Endothelial cell of umbilical vein (primary cell): ENCODE results near the gene PLA2G4B. TPM values are rescaled to one million over a fixed set of nuclear protein-coding genes. Genes with fewer than 3 reads are reported as not detected.

Source experiments
- BruUV-seq: library from RNA; stranded (reverse); fragments of 400-500 nt; replicated peaks from 2 replicates; lab custom pipeline; 2021; lab: Mats Ljungman, UMichigan
- CTCF ChIA-PET: fragments of 300-600, 350-600 bp; sonication (Branson Sonifier 250); formaldehyde crosslinking; loops from one replicate; lab custom pipeline; 2021; ENCODE audit warnings: antibody characterized with exemption, inconsistent platforms; lab: Charles Lee
- POLR2A ChIA-PET: fragments of 300-600, 350-600 bp; sonication (Branson Sonifier 250); formaldehyde crosslinking; loops from one replicate; lab custom pipeline; 2021; ENCODE audit warnings: antibody characterized with exemption, inconsistent platforms; lab: Charles Lee
- DNase-seq: peaks from one replicate; pipeline ENCODE4 v3.0.0-alpha.2; 2011; ENCODE audit warnings: low read depth, low spot score
- FAIRE-seq: peaks from 2 replicates; lab custom pipeline; 2011; peaks lifted over from hg19 to GRCh38; lab: Jason Lieb, UNC
- H2AFZ ChIP-seq: 2 replicates; pipeline ENCODE4 v1.6.0; 2012; ENCODE audit warnings: low read depth, low read length, control low read depth, inconsistent platforms
- H3K27ac ChIP-seq: 2 replicates; pipeline ENCODE4 v1.5.1; 2011; ENCODE audit warnings: low read depth, mild to moderate bottlenecking, control low read depth, low read length, moderate library complexity; ENCODE audit not compliant: insufficient read depth
- H3K27me3 ChIP-seq, 2 experiments: 2 replicates each; pipeline versions ENCODE4 v1.6.0 to v1.6.1; 2011; ENCODE audit warnings: low read length in 2 of 2, mixed read lengths in 1 of 2; ENCODE audit not compliant: control insufficient read depth in 2 of 2, insufficient read depth in 2 of 2
- H3K36me3 ChIP-seq, 2 experiments: 2 replicates in 1 of 2; 3 replicates in 1 of 2; pipeline ENCODE4 v1.5.1; 2011; ENCODE audit warnings: low read length in 2 of 2, mild to moderate bottlenecking in 1 of 2, moderate library complexity in 1 of 2; ENCODE audit not compliant: control insufficient read depth in 2 of 2, insufficient read depth in 2 of 2; ENCODE audit errors: extremely low read depth in 1 of 2
- H3K4me1 ChIP-seq: 3 replicates; pipeline ENCODE4 v1.5.1; 2011; ENCODE audit warnings: mild to moderate bottlenecking, low read length; ENCODE audit not compliant: control insufficient read depth, insufficient read depth; ENCODE audit errors: extremely low read depth
- H3K4me2 ChIP-seq: 2 replicates; pipeline ENCODE4 v1.6.1; 2011; ENCODE audit warnings: low read length, control low read depth, mixed read lengths; ENCODE audit not compliant: insufficient read depth
- H3K4me3 ChIP-seq, 3 experiments: fragments of 200-600 bp in 1 of 3; sonication (generic), shearing (Covaris generic) in 1 of 3; replicated peaks in 1 of 3; 2 replicates each; pipeline ENCODE4 v1.5.1; 2011 to 2016; ENCODE audit warnings: control low read depth in 3 of 3, low read length in 3 of 3, mild to moderate bottlenecking in 2 of 3, inconsistent platforms in 1 of 3, low read depth in 1 of 3, moderate library complexity in 1 of 3; ENCODE audit not compliant: insufficient read depth in 1 of 3
- H3K79me2 ChIP-seq: 2 replicates; pipeline ENCODE4 v1.6.0; 2012; ENCODE audit warnings: low read length, inconsistent platforms; ENCODE audit not compliant: control insufficient read depth, insufficient read depth
- H3K9ac ChIP-seq: replicated peaks from 2 replicates; pipeline ENCODE3; 2011; ENCODE audit warnings: low read length, control low read depth; ENCODE audit not compliant: insufficient read depth; ENCODE audit errors: extremely low read depth
- H3K9me1 ChIP-seq: replicated peaks from 3 replicates; pipeline ENCODE4 v1.6.0; 2011; ENCODE audit warnings: mild to moderate bottlenecking, low read length; ENCODE audit not compliant: control insufficient read depth, insufficient read depth; ENCODE audit errors: extremely low read depth
- H3K9me3 ChIP-seq: replicated peaks from 2 replicates; pipeline ENCODE4 v1.5.1; 2012; ENCODE audit warnings: low read length, inconsistent platforms; ENCODE audit not compliant: control insufficient read depth, insufficient read depth
- H4K20me1 ChIP-seq: replicated peaks from 2 replicates; pipeline ENCODE3; 2011; ENCODE audit warnings: mild to moderate bottlenecking, low read length; ENCODE audit not compliant: control insufficient read depth, insufficient read depth; ENCODE audit errors: extremely low read depth
- CTCF ChIP-seq, 2 donors: IDR thresholded peaks; 1 replicate in 1 of 2; 2 replicates in 1 of 2; pipeline ENCODE4 v1.5.1; 2011; ENCODE audit warnings: low read length in 2 of 2, mild to moderate bottlenecking in 2 of 2, moderate library complexity in 2 of 2, control low read depth in 1 of 2, inconsistent platforms in 1 of 2, low read depth in 1 of 2; ENCODE audit not compliant: insufficient read depth in 1 of 2; ENCODE audit errors: extremely low read depth in 1 of 2
- EZH2 ChIP-seq: IDR thresholded peaks from 2 replicates; pipeline ENCODE4 v1.6.1; 2012; ENCODE audit warnings: borderline replicate concordance, low read depth, mild to moderate bottlenecking, moderate library complexity, low read length, inconsistent platforms; ENCODE audit not compliant: severe bottlenecking
- FOS ChIP-seq: IDR thresholded peaks from 2 replicates; pipeline ENCODE4 v1.6.1; 2011; ENCODE audit warnings: mild to moderate bottlenecking, low read length, moderate library complexity, borderline replicate concordance; ENCODE audit not compliant: insufficient read depth
- GATA2 ChIP-seq: IDR thresholded peaks from 2 replicates; pipeline ENCODE4 v1.7.0; 2011; ENCODE audit warnings: low read depth, mild to moderate bottlenecking, moderate library complexity, mixed read lengths, low read length; ENCODE audit not compliant: insufficient read length, insufficient read depth
- JUN ChIP-seq: IDR thresholded peaks from 2 replicates; pipeline ENCODE4 v1.6.1; 2011; ENCODE audit warnings: borderline replicate concordance, low read depth; ENCODE audit not compliant: insufficient read length, insufficient read depth
- MYC ChIP-seq: IDR thresholded peaks from one replicate; pipeline ENCODE4 v1.6.1; 2011; ENCODE audit warnings: mild to moderate bottlenecking, low read depth, low read length
- POLR2A ChIP-seq: IDR thresholded peaks from 2 replicates; pipeline ENCODE4 v1.6.1; 2012; ENCODE audit warnings: low read depth, mild to moderate bottlenecking, control low read depth, low read length
- POLR2AphosphoS5 ChIP-seq: IDR thresholded peaks from 2 replicates; pipeline ENCODE4 v1.6.1; 2012; ENCODE audit warnings: low read depth, mild to moderate bottlenecking, control low read depth, low read length, moderate library complexity; ENCODE audit not compliant: insufficient read depth
- dilution Hi-C: fragments of 300-500 bp; cut with MboI; formaldehyde crosslinking; loops from one replicate; pipeline ENCODE4 v1.15.0; 2019; ENCODE audit warnings: low sequenced_read_pairs; ENCODE audit not compliant: extremely low pct_ligation_motif_present
- intact Hi-C: fragments of 100-400 bp; cut with micrococcal nuclease; formaldehyde crosslinking; loops from one replicate; pipeline ENCODE4 v1.10.0; 2022
- polyA plus RNA-seq, 4 experiments: library from polyadenylated mRNA; depleted of rRNA in 3 of 4; stranded (reverse) in 3 of 4; unstranded in 1 of 4; fragments of >200 nt; gene quantifications; 2 replicates each; pipeline versions ENCODE4 v1.2.1 to v1.2.3, GENCODE V29; 2011 to 2012; ENCODE audit warnings: missing spikeins in 1 of 4
- total RNA-seq: library from RNA; stranded (reverse); gene quantifications from 2 replicates; pipeline ENCODE4 v1.2.3, GENCODE V29; 2021
- TF ChIP-seq, protein P1 (sequence below): IDR thresholded peaks from 2 replicates; pipeline ENCODE4 v1.6.1; 2011; ENCODE audit not compliant: insufficient read depth, insufficient read length

The PLA2G4B gene
- total and polyA plus RNA-seq, 2 donors (not counting 3 experiments of a cell fraction or from before 2014, with no cell fraction given) = 4.0 to 7.9 TPM

DNA sequence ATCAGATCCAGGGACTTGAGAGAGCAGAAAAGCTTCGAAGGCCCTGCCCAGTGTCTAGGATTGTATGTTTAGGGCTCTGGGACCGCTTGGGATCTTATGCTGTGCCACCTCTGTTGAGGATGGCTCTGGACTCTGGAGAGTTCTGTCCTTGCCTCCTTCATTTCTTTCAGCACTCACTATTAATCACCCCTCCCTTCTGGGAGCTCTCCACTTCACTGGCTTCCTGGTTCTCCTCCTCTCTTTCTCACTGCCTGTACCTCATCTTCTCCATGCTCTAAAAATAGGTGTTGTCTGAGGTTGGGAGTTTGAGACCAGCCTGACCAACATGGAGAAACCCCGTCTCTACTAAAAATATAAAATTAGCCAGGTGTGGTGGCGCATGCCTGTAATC lies 47.1 kb upstream of the PLA2G4B start:
- Histone ChIP-seq H3K9me3 (no peaks in the 10 kb centered on the region), H3K9me1 (no peaks in the 10 kb centered on the region), H3K4me2 (peak overlapping the region; percentile 74), H3K4me1 (peaks cover 59% of the 10 kb centered on the region), H3K36me3 (no peaks in the 10 kb centered on the region), H3K4me3 (no peak overlapping the region), H3K27me3 (no peaks in the 10 kb centered on the region), H3K9ac (peak overlapping the region; percentile 68), H4K20me1 (no peaks in the 10 kb centered on the region), H3K79me2 (peaks cover 63% of the 10 kb centered on the region), H3K27ac (peak overlapping the region; percentile 93), H2AFZ (no peak overlapping the region)
- TF ChIP-seq POLR2AphosphoS5 (no peak), FOS (no peak), GATA2 (no peak), POLR2A (no peak), CTCF (IDR thresholded peaks at IDR 0.05; ENCODE audit: extremely low read depth in 1 of 2, insufficient read depth in 1 of 2, low read depth in 1 of 2, low read length in 2 of 2) (no peak), EZH2 (no peak), JUN (no peak), MYC (no peak)
- TF ChIP-seq, protein P1, sequence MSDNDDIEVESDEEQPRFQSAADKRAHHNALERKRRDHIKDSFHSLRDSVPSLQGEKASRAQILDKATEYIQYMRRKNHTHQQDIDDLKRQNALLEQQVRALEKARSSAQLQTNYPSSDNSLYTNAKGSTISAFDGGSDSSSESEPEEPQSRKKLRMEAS = no peak
- BruUV-seq = TSS peak; percentile 43
- POLR2A ChIA-PET = interaction anchor here (1.1 to 1.4 kb wide), 2 partner anchors 14 to 19 kb away, joined by 3 to 9 read pairs; no protein-coding TSS in a partner anchor
- CTCF ChIA-PET = interaction anchor here (0.6 to 10.8 kb wide), 4 partner anchors 10 to 19 kb away, joined by 3 to 219 read pairs (median 4); partner anchors contain the start of gene MAPKBP1
- intact Hi-C loops (loop anchor here (1.0 kb wide), 2 partner anchors 17 to 20 kb away; partner anchors contain the start of gene MAPKBP1), dilution Hi-C loops (no loop called here)
- DNase-seq (no peak), FAIRE-seq (no peak)
